Astrocyte (in vitro differentiated cells and primary cell): ENCODE measurements around the gene NTSR1. TPM values are rescaled to one million over a fixed set of nuclear protein-coding genes. Genes with fewer than 3 reads are reported as not detected.
A peak's percentile ranks its signal among the peaks of the same experiment; 100 is the strongest.

Experiments used
- DNase-seq: peaks from one replicate; pipeline ENCODE4 v3.0.0-alpha.2; 2010; ENCODE audit warnings: low read depth
- FAIRE-seq: peaks from 2 replicates; lab custom pipeline; 2011; peaks lifted over from hg19 to GRCh38; lab: Jason Lieb, UNC
- H2AFZ ChIP-seq: 2 replicates; pipeline ENCODE4 v1.6.0; 2012; ENCODE audit warnings: low read depth, low read length, inconsistent platforms
- H3K27ac ChIP-seq: 2 replicates; pipeline ENCODE4 v1.5.1; 2011; ENCODE audit warnings: low read depth, low read length, inconsistent platforms
- H3K27me3 ChIP-seq: 2 replicates; pipeline ENCODE4 v1.6.0; 2011; ENCODE audit warnings: low read length, inconsistent platforms; ENCODE audit not compliant: insufficient read depth
- H3K36me3 ChIP-seq: 2 replicates; pipeline ENCODE4 v1.5.1; 2011; ENCODE audit warnings: low read length, inconsistent platforms; ENCODE audit not compliant: insufficient read depth
- H3K4me1 ChIP-seq: 2 replicates; pipeline ENCODE4 v1.5.1; 2011; ENCODE audit warnings: low read length, inconsistent platforms; ENCODE audit not compliant: insufficient read depth
- H3K4me2 ChIP-seq: 2 replicates; pipeline ENCODE4 v1.6.0; 2012; ENCODE audit warnings: low read length, inconsistent platforms
- H3K4me3 ChIP-seq: 2 replicates; pipeline ENCODE4 v1.5.1; 2011; ENCODE audit warnings: low read depth, mild to moderate bottlenecking, low read length, inconsistent platforms; ENCODE audit not compliant: insufficient read depth
- H3K79me2 ChIP-seq: 2 replicates; pipeline ENCODE4 v1.6.0; 2012; ENCODE audit warnings: mild to moderate bottlenecking, low read length, inconsistent platforms; ENCODE audit not compliant: insufficient read depth
- H3K9ac ChIP-seq: 2 replicates; pipeline ENCODE4 v1.6.0; 2012; ENCODE audit warnings: mild to moderate bottlenecking, low read length, inconsistent platforms
- H3K9me3 ChIP-seq: 2 replicates; pipeline ENCODE4 v1.5.1; 2012; ENCODE audit warnings: low read depth, mild to moderate bottlenecking, low read length, inconsistent platforms; ENCODE audit not compliant: insufficient read depth
- H4K20me1 ChIP-seq: 2 replicates; pipeline ENCODE4 v1.6.0; 2012; ENCODE audit warnings: low read length, inconsistent platforms; ENCODE audit not compliant: insufficient read depth
- H3K27ac Mint-ChIP-seq: one replicate; pipeline ENCODE4 v1.8.0; 2021; ENCODE audit warnings: mild to moderate bottlenecking, mixed read lengths; ENCODE audit not compliant: unreplicated experiment
- H3K27me3 Mint-ChIP-seq: one replicate; pipeline ENCODE4 v1.8.0; 2021; ENCODE audit warnings: low read depth, mixed read lengths; ENCODE audit not compliant: unreplicated experiment
- H3K36me3 Mint-ChIP-seq: one replicate; pipeline ENCODE4 v1.8.0; 2021; ENCODE audit warnings: low read depth, mixed read lengths; ENCODE audit not compliant: unreplicated experiment
- H3K4me1 Mint-ChIP-seq: one replicate; pipeline ENCODE4 v1.8.0; 2021; ENCODE audit warnings: low read depth, mixed read lengths; ENCODE audit not compliant: unreplicated experiment
- H3K4me3 Mint-ChIP-seq: one replicate; pipeline ENCODE4 v1.8.0; 2021; ENCODE audit warnings: mild to moderate bottlenecking, moderate library complexity, mixed read lengths; ENCODE audit not compliant: unreplicated experiment
- H3K9me3 Mint-ChIP-seq: one replicate; pipeline ENCODE4 v1.8.0; 2021; ENCODE audit warnings: mild to moderate bottlenecking, mixed read lengths; ENCODE audit not compliant: unreplicated experiment
- CTCF ChIP-seq: IDR thresholded peaks from 2 replicates; pipeline ENCODE4 v1.5.1; 2011; ENCODE audit warnings: low read depth, mild to moderate bottlenecking, inconsistent platforms, low read length, moderate library complexity; ENCODE audit not compliant: insufficient read depth
- EZH2 ChIP-seq: IDR thresholded peaks from 2 replicates; pipeline ENCODE4 v1.6.1; 2012; ENCODE audit warnings: mild to moderate bottlenecking, low read length, inconsistent platforms; ENCODE audit not compliant: insufficient read depth
- total RNA-seq: library from RNA; stranded (reverse); gene quantifications from 2 replicates; pipeline ENCODE4 v1.2.1, GENCODE V29; 2021

NTSR1 gene
- total RNA-seq, 1 donor from 2014 or later = 0.16 TPM

GRCh38 chr20:62684981-62685380, 23.7 kb upstream of the NTSR1 start:
- peaks cover 8% of the 10 kb centered on the region for H3K9me3 Mint-ChIP-seq
- Histone ChIP-seq H3K9me3 (no peaks in the 10 kb centered on the region), H3K36me3 (no peaks in the 10 kb centered on the region), H2AFZ (no peak overlapping the region), H4K20me1 (no peaks in the 10 kb centered on the region), H3K4me3 (no peak overlapping the region), H3K4me2 (no peak overlapping the region), H3K9ac (no peak overlapping the region), H3K4me1 (peaks cover 4% of the 10 kb centered on the region), H3K27ac (no peak overlapping the region), H3K27me3 (peaks cover 34% of the 10 kb centered on the region), H3K79me2 (no peaks in the 10 kb centered on the region)
- H3K4me3 Mint-ChIP-seq = no peak overlapping the region
- TF ChIP-seq EZH2 = no peak
- no peak for TF ChIP-seq CTCF
- no peak for FAIRE-seq
- H3K27ac Mint-ChIP-seq = no peak overlapping the region
- peaks cover 3% of the 10 kb centered on the region for H3K4me1 Mint-ChIP-seq
- peaks cover 34% of the 10 kb centered on the region for H3K27me3 Mint-ChIP-seq
- peaks cover 2% of the 10 kb centered on the region for H3K36me3 Mint-ChIP-seq
- DNase-seq = no peak

- H3K27me3 ChIP-seq = peaks cover 28% of the 10 kb centered on the region
- H3K9me3 ChIP-seq = no peaks in the 10 kb centered on the region
Observed at GRCh38 chr20:62685781-62686555, 22.7 kb upstream of the NTSR1 start.

More at GRCh38 chr20:62685781-62686555, 22.7 kb upstream of the NTSR1 start:
- Histone ChIP-seq H3K4me1 (peaks cover 4% of the 10 kb centered on the region), H3K9ac (no peak overlapping the region), H3K79me2 (no peaks in the 10 kb centered on the region), H3K4me3 (no peak overlapping the region), H3K4me2 (no peak overlapping the region), H3K27ac (no peak overlapping the region), H4K20me1 (no peaks in the 10 kb centered on the region), H3K36me3 (no peaks in the 10 kb centered on the region), H2AFZ (no peak overlapping the region)
- TF ChIP-seq EZH2 (peak; percentile 69), CTCF (no peak)
- DNase-seq (no peak), FAIRE-seq (no peak)
- Mint-ChIP-seq H3K4me1 (peaks cover 9% of the 10 kb centered on the region), H3K4me3 (no peak overlapping the region), H3K27me3 (peaks cover 39% of the 10 kb centered on the region), H3K9me3 (no peaks in the 10 kb centered on the region), H3K36me3 (no peaks in the 10 kb centered on the region), H3K27ac (no peak overlapping the region)
